IMR-90 (cell line): ENCODE data around the gene SLC9A2. TPM values are rescaled to one million over a fixed set of nuclear protein-coding genes. Genes with fewer than 3 reads are reported as not detected.

ENCODE experiments used
- ATAC-seq: fragments of 200-7000 bp; cut with Tn5 transposase; 2 replicates; pipeline ENCODE4 v1.9.1; 2020; ENCODE audit warnings: low read depth, mild to moderate bottlenecking, moderate library complexity
- BruUV-seq: library from RNA; stranded (reverse); fragments of 400-500 nt; replicated peaks from 2 replicates; lab custom pipeline; 2021; lab: Mats Ljungman, UMichigan
- CTCF ChIA-PET: fragments of 300-600 bp; formaldehyde crosslinking; extraction: SDS; loops from one replicate; lab custom pipeline; 2021; ENCODE audit warnings: antibody characterized with exemption; lab: Yijun Ruan, JAX
- POLR2A ChIA-PET: fragments of 300-600 bp; sonication (Branson Sonifier 250); formaldehyde crosslinking; loops from one replicate; lab custom pipeline; 2022; ENCODE audit warnings: antibody characterized with exemption; ENCODE audit not compliant: unreplicated experiment; lab: Charles Lee
- DNase-seq: peaks from one replicate; pipeline ENCODE4 v3.0.0; 2013
- H2AFZ ChIP-seq: replicated peaks from 2 replicates; pipeline ENCODE3; 2013; ENCODE audit warnings: low read length, mild to moderate bottlenecking; ENCODE audit not compliant: poor library complexity
- H2AK5ac ChIP-seq: 2 replicates; pipeline ENCODE4 v1.6.1; 2013; ENCODE audit warnings: low read depth, low read length, inconsistent platforms
- H2AK9ac ChIP-seq: replicated peaks from 2 replicates; pipeline ENCODE3; 2013; ENCODE audit warnings: mild to moderate bottlenecking, low read depth, low read length, moderate library complexity; ENCODE audit not compliant: poor library complexity
- H2BK120ac ChIP-seq: 2 replicates; pipeline ENCODE4 v1.6.1; 2013; ENCODE audit warnings: low read depth, low read length, inconsistent platforms
- H2BK15ac ChIP-seq: 3 replicates; pipeline ENCODE4 v1.6.1; 2013; ENCODE audit warnings: low read depth, low read length, inconsistent platforms
- H2BK20ac ChIP-seq: 2 replicates; pipeline ENCODE4 v1.6.1; 2013; ENCODE audit warnings: low read depth, mild to moderate bottlenecking, inconsistent platforms, low read length, moderate library complexity
- H2BK5ac ChIP-seq: 2 replicates; pipeline ENCODE4 v1.6.1; 2013; ENCODE audit warnings: mild to moderate bottlenecking, low read depth, low read length, inconsistent platforms; ENCODE audit not compliant: poor library complexity, severe bottlenecking
- H3K14ac ChIP-seq: replicated peaks from 2 replicates; pipeline ENCODE4 v1.6.1; 2013; ENCODE audit warnings: low read depth, low read length, inconsistent platforms
- H3K18ac ChIP-seq: 2 replicates; pipeline ENCODE4 v1.6.1; 2013; ENCODE audit warnings: low read depth, low read length, control low read depth
- H3K23ac ChIP-seq: 2 replicates; pipeline ENCODE4 v1.6.1; 2013; ENCODE audit warnings: low read depth, low read length, inconsistent platforms
- H3K27ac ChIP-seq: 2 replicates; pipeline ENCODE4 v1.5.1; 2013; ENCODE audit warnings: mild to moderate bottlenecking, control low read depth, low read length; ENCODE audit not compliant: insufficient read depth
- H3K27me3 ChIP-seq: 2 replicates; pipeline ENCODE4 v1.6.1; 2013; ENCODE audit warnings: low read length; ENCODE audit not compliant: control insufficient read depth, insufficient read depth
- H3K36me3 ChIP-seq: 2 replicates; pipeline ENCODE4 v1.6.1; 2013; ENCODE audit warnings: low read length, mixed read lengths; ENCODE audit not compliant: control insufficient read depth, insufficient read depth
- H3K4ac ChIP-seq: 2 replicates; pipeline ENCODE4 v1.6.1; 2013; ENCODE audit warnings: low read depth, low read length, inconsistent platforms
- H3K4me1 ChIP-seq: 2 replicates; pipeline ENCODE4 v1.6.1; 2013; ENCODE audit warnings: low read length, mixed read lengths; ENCODE audit not compliant: control insufficient read depth, insufficient read depth
- H3K4me2 ChIP-seq: 2 replicates; pipeline ENCODE4 v1.6.1; 2013; ENCODE audit warnings: low read depth, mild to moderate bottlenecking, control low read depth, low read length, moderate library complexity
- H3K4me3 ChIP-seq: 2 replicates; pipeline ENCODE4 v1.5.1; 2013; ENCODE audit warnings: low read depth, mild to moderate bottlenecking, control low read depth, low read length, moderate library complexity; ENCODE audit not compliant: insufficient read depth
- H3K56ac ChIP-seq: 2 replicates; pipeline ENCODE4 v1.6.1; 2013; ENCODE audit warnings: low read length, inconsistent platforms; ENCODE audit not compliant: insufficient read depth; ENCODE audit errors: extremely low read depth
- H3K79me1 ChIP-seq, 2 experiments: 2 replicates each; pipeline ENCODE4 v1.6.1; 2013; ENCODE audit warnings: low read length in 2 of 2, inconsistent platforms in 1 of 2, low read depth in 1 of 2
- H3K9ac ChIP-seq: 2 replicates; pipeline ENCODE4 v1.6.1; 2013; ENCODE audit warnings: low read depth, low read length, control low read depth
- H3K9me1 ChIP-seq: 2 replicates; pipeline ENCODE4 v1.6.1; 2013; ENCODE audit warnings: low read length, inconsistent platforms; ENCODE audit not compliant: insufficient read depth
- H3K9me3 ChIP-seq: 2 replicates; pipeline ENCODE4 v1.6.1; 2013; ENCODE audit warnings: low read length; ENCODE audit not compliant: control insufficient read depth, insufficient read depth
- H4K20me1 ChIP-seq: 2 replicates; pipeline ENCODE4 v1.6.1; 2013; ENCODE audit warnings: low read length, inconsistent platforms; ENCODE audit not compliant: insufficient read depth
- H4K5ac ChIP-seq: 2 replicates; pipeline ENCODE4 v1.6.1; 2013; ENCODE audit warnings: mild to moderate bottlenecking, low read depth, low read length, control low read depth
- H4K8ac ChIP-seq, 2 experiments: 2 replicates each; pipeline ENCODE4 v1.6.1; 2013; ENCODE audit warnings: low read depth in 2 of 2, low read length in 2 of 2, control low read depth in 1 of 2, inconsistent platforms in 1 of 2
- H4K91ac ChIP-seq: 2 replicates; pipeline ENCODE4 v1.6.1; 2013; ENCODE audit warnings: low read depth, low read length, inconsistent platforms; ENCODE audit not compliant: insufficient read depth
- BHLHE40 ChIP-seq: fragments of 150-350 bp; IDR thresholded peaks from 2 replicates; pipeline ENCODE4 v1.6.1; 2016; ENCODE audit warnings: mild to moderate bottlenecking, low read depth, low read length
- CEBPB ChIP-seq: IDR thresholded peaks from 2 replicates; pipeline ENCODE4 v1.6.1; 2012; ENCODE audit warnings: low read depth, low read length, improper control_type of control experiment
- CHD1 ChIP-seq: IDR thresholded peaks from 2 replicates; pipeline ENCODE4 v1.6.1; 2012; ENCODE audit warnings: low read depth, low read length, improper control_type of control experiment
- FOS ChIP-seq: fragments of 150-350 bp; IDR thresholded peaks from 2 replicates; pipeline ENCODE4 v1.6.1; 2016; ENCODE audit warnings: low read depth, low read length
- MAFK ChIP-seq: IDR thresholded peaks from 2 replicates; pipeline ENCODE4 v1.6.1; 2012; ENCODE audit warnings: low read depth, low read length, improper control_type of control experiment
- MAZ ChIP-seq: IDR thresholded peaks from 2 replicates; pipeline ENCODE4 v1.6.1; 2012; ENCODE audit warnings: low read depth, mild to moderate bottlenecking, low read length, improper control_type of control experiment, moderate library complexity, borderline replicate concordance
- MXI1 ChIP-seq: IDR thresholded peaks from 2 replicates; pipeline ENCODE4 v1.6.1; 2012; ENCODE audit warnings: low read depth, mild to moderate bottlenecking, low read length, moderate library complexity, borderline replicate concordance
- NFE2L2 ChIP-seq: fragments of 150-350 bp; IDR thresholded peaks from 2 replicates; pipeline ENCODE4 v1.6.1; 2016; ENCODE audit warnings: low read depth, mild to moderate bottlenecking, low read length
- POLR2A ChIP-seq: IDR thresholded peaks from 2 replicates; pipeline ENCODE4 v1.6.1; 2012; ENCODE audit warnings: mild to moderate bottlenecking, low read depth, low read length
- RAD21 ChIP-seq: IDR thresholded peaks from 2 replicates; pipeline ENCODE4 v1.6.1; 2012; ENCODE audit warnings: low read length, improper control_type of control experiment
- RCOR1 ChIP-seq: IDR thresholded peaks from 2 replicates; pipeline ENCODE4 v1.6.1; 2012; ENCODE audit warnings: mild to moderate bottlenecking, low read length, improper control_type of control experiment; ENCODE audit not compliant: insufficient replicate concordance
- RFX5 ChIP-seq: IDR thresholded peaks from 2 replicates; pipeline ENCODE4 v1.8.0; 2012; ENCODE audit warnings: low read depth, mild to moderate bottlenecking, low read length, moderate library complexity
- SMC3 ChIP-seq: fragments of 150-350 bp; IDR thresholded peaks from 2 replicates; pipeline ENCODE4 v1.6.1; 2016; ENCODE audit warnings: low read depth, mild to moderate bottlenecking, antibody characterized with exemption, low read length, moderate library complexity
- WGBS, 2 experiments: methylation state at CpG; one replicate each; pipeline versions ENCODE4 v1.1.5 to v1.1.7; 2013; ENCODE audit warnings: missing lambda C conversion rate in 2 of 2; ENCODE audit not compliant: insufficient read length in 1 of 2; ENCODE audit errors: extremely low coverage in 2 of 2; 5-methylcytosine and 5-hydroxymethylcytosine counted together
- dilution Hi-C: fragments of 300-500 bp; cut with HindIII; formaldehyde crosslinking; loops from one replicate; pipeline ENCODE4 v1.14.3; 2018; ENCODE audit warnings: low sequenced_read_pairs; ENCODE audit not compliant: unreplicated experiment
- in situ Hi-C: fragments of 300-500 bp; cut with MboI; formaldehyde crosslinking; loops from 3 replicates; pipeline ENCODE4 v1.14.3; 2019; ENCODE audit warnings: low sequenced_read_pairs, inconsistent platforms, mixed read lengths
- intact Hi-C: fragments of 100-400 bp; cut with micrococcal nuclease; formaldehyde crosslinking; loops from 2 replicates; pipeline ENCODE4 v1.10.0; 2022
- polyA plus RNA-seq, 3 experiments: library from polyadenylated mRNA; depleted of rRNA; stranded (reverse); fragments of >200 nt; gene quantifications; 2 replicates each; pipeline ENCODE4 v1.2.3, GENCODE V29; 2012; ENCODE audit warnings: low replicate concordance in 1 of 3
- total RNA-seq: library from RNA; depleted of rRNA; stranded (reverse); fragments of >200 nt; gene quantifications from 2 replicates; pipeline ENCODE4 v1.2.3, GENCODE V29; 2012
- TF ChIP-seq, protein P1 (sequence below): fragments of 150-350 bp; IDR thresholded peaks from 2 replicates; pipeline ENCODE4 v1.6.1; 2017; ENCODE audit warnings: mild to moderate bottlenecking, antibody characterized with exemption, low read length, low read depth
- TF ChIP-seq, protein P2 (sequence below): conservative IDR thresholded peaks from 2 replicates; pipeline ENCODE4 v1.5.1; 2012; ENCODE audit warnings: mild to moderate bottlenecking, low read depth, low read length, improper control_type of control experiment
- TF ChIP-seq, protein P3 (sequence below): fragments of 150-350 bp; IDR thresholded peaks from 2 replicates; pipeline ENCODE4 v1.6.1; 2016; ENCODE audit warnings: low read depth, mild to moderate bottlenecking, low read length, moderate library complexity, borderline replicate concordance

Gene SLC9A2
- total and polyA plus RNA-seq, 2 of the 4 experiments (the other 2 are of a cell fraction) = not detected

DNA sequence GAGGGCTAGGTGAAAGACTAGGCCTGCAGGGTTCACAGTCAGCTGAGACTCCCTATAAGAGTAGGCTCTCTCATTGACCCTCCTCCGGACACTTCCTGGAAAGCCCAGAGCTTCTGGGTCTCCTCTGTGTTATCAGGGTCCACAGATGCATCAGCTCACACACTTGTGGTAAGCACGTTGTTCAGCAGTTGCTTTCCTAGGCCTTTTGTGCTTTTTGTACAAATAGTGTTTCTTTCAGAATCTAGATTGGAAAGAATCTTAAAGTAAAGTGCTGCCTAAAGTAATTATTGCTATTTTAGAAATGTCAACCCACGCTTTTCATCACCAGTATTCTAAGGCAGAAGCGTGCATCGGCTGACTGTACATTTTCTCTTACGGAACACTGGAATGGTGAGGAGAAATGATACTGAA is 15.5 kb downstream of the SLC9A2 start:
- in situ Hi-C loops (no loop called here), intact Hi-C loops (no loop called here), dilution Hi-C loops (no loop called here)
- no TSS peak for BruUV-seq
- no peaks in the 10 kb centered on the region for H3K4me1 ChIP-seq
- no peaks in the 10 kb centered on the region for H3K27me3 ChIP-seq
- no peak overlapping the region for H2AK5ac ChIP-seq
- no peak overlapping the region for H2AFZ ChIP-seq
- no peak overlapping the region for H3K23ac ChIP-seq
- H3K18ac ChIP-seq = no peak overlapping the region
- no peaks in the 10 kb centered on the region for H3K36me3 ChIP-seq
- no peak overlapping the region for H4K8ac ChIP-seq
- TF ChIP-seq, protein P1, sequence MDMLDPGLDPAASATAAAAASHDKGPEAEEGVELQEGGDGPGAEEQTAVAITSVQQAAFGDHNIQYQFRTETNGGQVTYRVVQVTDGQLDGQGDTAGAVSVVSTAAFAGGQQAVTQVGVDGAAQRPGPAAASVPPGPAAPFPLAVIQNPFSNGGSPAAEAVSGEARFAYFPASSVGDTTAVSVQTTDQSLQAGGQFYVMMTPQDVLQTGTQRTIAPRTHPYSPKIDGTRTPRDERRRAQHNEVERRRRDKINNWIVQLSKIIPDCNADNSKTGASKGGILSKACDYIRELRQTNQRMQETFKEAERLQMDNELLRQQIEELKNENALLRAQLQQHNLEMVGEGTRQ = no peak
- no peak for TF ChIP-seq RFX5
- TF ChIP-seq, protein P2, sequence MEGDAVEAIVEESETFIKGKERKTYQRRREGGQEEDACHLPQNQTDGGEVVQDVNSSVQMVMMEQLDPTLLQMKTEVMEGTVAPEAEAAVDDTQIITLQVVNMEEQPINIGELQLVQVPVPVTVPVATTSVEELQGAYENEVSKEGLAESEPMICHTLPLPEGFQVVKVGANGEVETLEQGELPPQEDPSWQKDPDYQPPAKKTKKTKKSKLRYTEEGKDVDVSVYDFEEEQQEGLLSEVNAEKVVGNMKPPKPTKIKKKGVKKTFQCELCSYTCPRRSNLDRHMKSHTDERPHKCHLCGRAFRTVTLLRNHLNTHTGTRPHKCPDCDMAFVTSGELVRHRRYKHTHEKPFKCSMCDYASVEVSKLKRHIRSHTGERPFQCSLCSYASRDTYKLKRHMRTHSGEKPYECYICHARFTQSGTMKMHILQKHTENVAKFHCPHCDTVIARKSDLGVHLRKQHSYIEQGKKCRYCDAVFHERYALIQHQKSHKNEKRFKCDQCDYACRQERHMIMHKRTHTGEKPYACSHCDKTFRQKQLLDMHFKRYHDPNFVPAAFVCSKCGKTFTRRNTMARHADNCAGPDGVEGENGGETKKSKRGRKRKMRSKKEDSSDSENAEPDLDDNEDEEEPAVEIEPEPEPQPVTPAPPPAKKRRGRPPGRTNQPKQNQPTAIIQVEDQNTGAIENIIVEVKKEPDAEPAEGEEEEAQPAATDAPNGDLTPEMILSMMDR = no peak
- TF ChIP-seq MAZ = no peak
- TF ChIP-seq RCOR1 = no peak
- TF ChIP-seq POLR2A = no peak
- TF ChIP-seq CEBPB = no peak
- no peak for TF ChIP-seq FOS
- TF ChIP-seq NFE2L2 = no peak
- TF ChIP-seq RAD21 = no peak
- TF ChIP-seq BHLHE40 = no peak
- TF ChIP-seq, protein P3, sequence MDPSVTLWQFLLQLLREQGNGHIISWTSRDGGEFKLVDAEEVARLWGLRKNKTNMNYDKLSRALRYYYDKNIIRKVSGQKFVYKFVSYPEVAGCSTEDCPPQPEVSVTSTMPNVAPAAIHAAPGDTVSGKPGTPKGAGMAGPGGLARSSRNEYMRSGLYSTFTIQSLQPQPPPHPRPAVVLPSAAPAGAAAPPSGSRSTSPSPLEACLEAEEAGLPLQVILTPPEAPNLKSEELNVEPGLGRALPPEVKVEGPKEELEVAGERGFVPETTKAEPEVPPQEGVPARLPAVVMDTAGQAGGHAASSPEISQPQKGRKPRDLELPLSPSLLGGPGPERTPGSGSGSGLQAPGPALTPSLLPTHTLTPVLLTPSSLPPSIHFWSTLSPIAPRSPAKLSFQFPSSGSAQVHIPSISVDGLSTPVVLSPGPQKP = no peak
- TF ChIP-seq CHD1 = no peak
- TF ChIP-seq SMC3 = no peak
- no peak for TF ChIP-seq MXI1
- no peak for TF ChIP-seq MAFK
- no peak overlapping the region for H2AK9ac ChIP-seq
- H4K5ac ChIP-seq = no peak overlapping the region
- H4K91ac ChIP-seq = no peak overlapping the region
- H3K4me3 ChIP-seq = no peak overlapping the region
- H3K4me2 ChIP-seq = no peak overlapping the region
- no peak overlapping the region for H2BK5ac ChIP-seq
- WGBS, 2 experiments = 80% methylated on average over 1 of the region's 6 CpGs; no CpG with 5 or more reads in 1 of the 2 experiments
- no peaks in the 10 kb centered on the region for H4K20me1 ChIP-seq
- H2BK15ac ChIP-seq = no peak overlapping the region
- no peaks in the 10 kb centered on the region for H3K9me3 ChIP-seq
- no peak overlapping the region for H3K27ac ChIP-seq
- H3K14ac ChIP-seq = no peak overlapping the region
- no peak overlapping the region for H3K56ac ChIP-seq
- CTCF ChIA-PET = no interaction called here
- no peaks in the 10 kb centered on the region for H3K9me1 ChIP-seq
- POLR2A ChIA-PET = no interaction called here
- H3K4ac ChIP-seq = no peak overlapping the region
- no peak overlapping the region for H2BK20ac ChIP-seq
- ATAC-seq (no peak), DNase-seq (no peak)
- no peaks in the 10 kb centered on the region for H3K79me1 ChIP-seq
- no peak overlapping the region for H3K9ac ChIP-seq
- no peak overlapping the region for H2BK120ac ChIP-seq
